Esophagus (tissue), 2 donors: ENCODE results near the gene KCNMA1. TPM values are rescaled to one million over a fixed set of nuclear protein-coding genes. Genes with fewer than 3 reads are reported as not detected.

Source experiments
- H3K27ac ChIP-seq, 2 donors: one replicate each; pipeline ENCODE4 v1.5.1; 2013; ENCODE audit warnings: low read depth in 2 of 2, mild to moderate bottlenecking in 2 of 2, inconsistent platforms in 1 of 2, low read length in 1 of 2, moderate library complexity in 1 of 2
- H3K27me3 ChIP-seq, 2 donors: one replicate each; pipeline ENCODE4 v1.6.1; 2013; ENCODE audit warnings: low read length in 2 of 2, control low read depth in 1 of 2, mild to moderate bottlenecking in 1 of 2; ENCODE audit not compliant: insufficient read depth in 2 of 2, control insufficient read depth in 1 of 2
- H3K36me3 ChIP-seq, 2 donors: one replicate each; pipeline ENCODE4 v1.6.1; 2013; ENCODE audit warnings: low read length in 1 of 2; ENCODE audit not compliant: control insufficient read depth in 2 of 2, insufficient read depth in 2 of 2
- H3K4me1 ChIP-seq, 2 donors: one replicate each; pipeline ENCODE4 v1.6.1; 2013; ENCODE audit warnings: low read length in 1 of 2; ENCODE audit not compliant: control insufficient read depth in 2 of 2, insufficient read depth in 2 of 2
- H3K4me3 ChIP-seq, 2 donors: one replicate each; pipeline ENCODE4 v1.5.1; 2013; ENCODE audit warnings: low read length in 2 of 2, mild to moderate bottlenecking in 2 of 2, low read depth in 1 of 2, moderate library complexity in 1 of 2
- H3K9me3 ChIP-seq, 2 donors: one replicate each; pipeline ENCODE4 v1.6.1; 2013; ENCODE audit warnings: mild to moderate bottlenecking in 2 of 2, low read depth in 1 of 2, low read length in 1 of 2, moderate library complexity in 1 of 2; ENCODE audit not compliant: control insufficient read depth in 2 of 2, insufficient read depth in 1 of 2
- WGBS, 2 donors: extraction: QIAGEN DNeasy Blood & Tissue Kit; methylation state at CpG; one replicate each; pipeline ENCODE4 v1.1.7; 2013; 5-methylcytosine and 5-hydroxymethylcytosine counted together
- polyA plus RNA-seq, 2 donors: library from polyadenylated mRNA; stranded (reverse); fragments of 200-250 nt; gene quantifications; one replicate each; pipeline ENCODE4 v1.2.3, GENCODE V29; 2013
- donor health status: healthy with polysubstance abuse.
- donor health status: Bipolar disorder and iron deficiency.

KCNMA1 gene
- polyA plus RNA-seq, 2 donors = 8.4 to 11.2 TPM

DNA sequence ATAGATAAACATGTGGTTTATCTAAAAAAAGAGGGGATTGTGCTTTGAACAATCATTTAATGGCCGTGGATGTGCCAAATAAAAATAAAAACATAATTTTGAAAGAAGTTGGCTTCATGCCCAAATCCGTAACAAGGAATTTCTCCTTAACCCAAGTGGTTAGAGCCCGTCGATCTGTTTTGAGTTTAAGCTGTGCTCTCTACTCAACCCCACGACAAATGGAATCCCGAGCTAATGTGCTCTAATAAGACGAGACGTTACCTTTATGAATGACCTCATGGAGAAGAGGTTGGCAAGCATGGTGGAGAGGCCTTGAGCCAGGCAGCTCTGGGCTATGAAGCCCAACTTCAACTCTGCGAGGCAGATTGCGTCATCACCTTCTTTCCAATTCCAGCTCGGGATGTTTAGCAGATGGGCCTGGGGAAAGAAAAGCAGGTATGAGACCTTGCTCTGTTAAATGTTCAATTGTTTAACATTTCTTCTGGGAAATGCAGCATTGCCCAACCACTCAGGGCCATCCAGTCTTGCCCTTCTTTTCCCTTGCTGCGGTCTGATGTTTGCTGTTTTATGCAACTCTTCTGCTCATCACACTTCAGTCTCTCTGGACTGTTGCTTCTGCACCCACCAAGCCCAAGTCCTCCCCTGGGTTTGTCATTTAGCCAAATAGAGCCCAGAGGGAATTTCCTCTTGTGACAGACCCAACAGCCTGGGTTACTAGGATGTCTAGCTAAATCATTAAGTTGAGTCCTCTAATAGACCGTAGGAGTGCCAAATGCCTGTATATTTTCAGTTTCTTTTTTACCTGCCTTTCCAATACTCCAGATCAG lies 564.6 kb downstream of the KCNMA1 start:
- H3K9me3 ChIP-seq = no peaks in the 10 kb centered on the region
- no peaks in the 10 kb centered on the region for H3K27me3 ChIP-seq
- no peak overlapping the region for H3K27ac ChIP-seq
- no peaks in the 10 kb centered on the region for H3K4me1 ChIP-seq
- WGBS, 2 donors = 73 to 74% methylated on average over 13 of the region's 13 CpGs
- no peaks in the 10 kb centered on the region for H3K36me3 ChIP-seq
- H3K4me3 ChIP-seq = no peak overlapping the region

DNA sequence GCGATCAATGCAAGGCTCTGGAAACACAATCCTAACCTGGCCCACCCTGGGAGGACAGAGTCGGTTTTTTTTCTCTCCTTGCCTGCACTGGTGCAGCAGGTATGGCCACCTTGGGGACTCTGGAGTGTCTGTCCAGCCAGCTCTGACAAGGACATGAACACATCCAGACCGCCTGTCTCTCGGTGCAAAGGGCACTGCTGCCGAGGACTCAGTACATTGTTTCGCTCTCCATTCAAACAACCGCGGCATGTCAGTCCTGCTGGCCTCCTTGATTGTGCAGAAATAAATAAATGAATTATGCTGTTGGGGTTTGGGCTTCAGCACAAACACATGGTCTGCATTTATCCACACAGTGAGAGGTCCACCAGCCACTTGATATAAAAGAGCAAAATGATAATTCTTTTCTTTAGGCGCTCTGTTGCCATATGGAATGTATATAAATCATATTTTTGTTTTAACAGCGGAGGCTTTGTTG lies 565.2 kb downstream of the KCNMA1 start:
- no peak overlapping the region for H3K4me3 ChIP-seq
- H3K36me3 ChIP-seq = no peaks in the 10 kb centered on the region
- H3K27me3 ChIP-seq = no peaks in the 10 kb centered on the region
- H3K27ac ChIP-seq = no peak overlapping the region
- H3K4me1 ChIP-seq = no peaks in the 10 kb centered on the region
- no peaks in the 10 kb centered on the region for H3K9me3 ChIP-seq
- 81 to 86% methylated on average over 10 of the region's 10 CpGs for WGBS, 2 donors

DNA sequence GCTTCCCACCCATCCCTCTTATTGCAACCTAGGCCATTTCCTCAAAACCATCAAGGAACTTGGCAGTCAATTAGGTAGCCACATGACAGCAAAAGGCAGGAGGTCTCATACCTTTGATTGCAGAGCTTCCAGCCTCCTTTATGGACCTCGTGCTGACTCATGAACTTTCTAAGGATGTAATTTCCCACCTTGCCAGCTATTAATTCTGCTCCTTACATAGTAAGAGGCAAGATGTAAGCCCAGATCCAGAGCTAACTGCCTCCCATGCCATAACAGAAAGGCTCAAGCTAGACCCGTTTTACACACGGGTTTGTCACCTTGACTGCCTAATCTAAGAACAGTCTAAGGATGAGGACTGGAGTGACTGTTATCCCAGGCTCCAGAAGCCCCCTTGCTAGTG lies 565.7 kb downstream of the KCNMA1 start:
- H3K27ac ChIP-seq = no peak overlapping the region
- H3K27me3 ChIP-seq = no peaks in the 10 kb centered on the region
- no peaks in the 10 kb centered on the region for H3K4me1 ChIP-seq
- no peaks in the 10 kb centered on the region for H3K36me3 ChIP-seq
- H3K4me3 ChIP-seq = no peak overlapping the region
- WGBS, 2 donors = 54 to 60% methylated on average over 3 of the region's 3 CpGs
- no peaks in the 10 kb centered on the region for H3K9me3 ChIP-seq

DNA sequence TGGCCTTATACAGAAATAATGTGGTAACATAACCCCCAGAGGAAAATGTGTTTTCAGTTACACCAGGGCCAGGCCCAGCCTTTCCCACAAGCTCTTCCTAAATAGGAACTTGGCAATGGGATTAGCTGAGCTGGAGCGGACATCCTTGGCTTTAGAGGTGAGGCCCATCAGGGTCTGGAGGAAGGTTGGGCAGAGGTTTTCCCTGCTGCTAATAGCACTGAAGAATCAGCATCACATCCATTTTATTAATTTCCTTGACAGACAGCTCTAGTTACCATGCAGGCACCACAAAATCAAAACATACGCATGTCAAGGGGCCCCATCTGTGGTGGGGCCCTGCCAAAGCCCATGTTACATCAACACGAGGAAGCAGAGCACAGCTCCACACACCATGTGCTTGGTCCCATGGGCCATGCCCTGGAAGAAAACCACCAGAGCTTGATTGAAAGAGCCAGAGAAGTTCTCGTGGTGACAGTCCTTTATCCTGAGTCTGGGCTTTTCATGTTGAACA lies 566.6 kb downstream of the KCNMA1 start:
- Histone ChIP-seq H3K4me1 (no peaks in the 10 kb centered on the region), H3K27me3 (no peaks in the 10 kb centered on the region), H3K36me3 (no peaks in the 10 kb centered on the region), H3K4me3 (no peak overlapping the region), H3K9me3 (no peaks in the 10 kb centered on the region), H3K27ac (no peak overlapping the region)
- WGBS, 2 donors = 78% methylated on average over 4 of the region's 4 CpGs

DNA sequence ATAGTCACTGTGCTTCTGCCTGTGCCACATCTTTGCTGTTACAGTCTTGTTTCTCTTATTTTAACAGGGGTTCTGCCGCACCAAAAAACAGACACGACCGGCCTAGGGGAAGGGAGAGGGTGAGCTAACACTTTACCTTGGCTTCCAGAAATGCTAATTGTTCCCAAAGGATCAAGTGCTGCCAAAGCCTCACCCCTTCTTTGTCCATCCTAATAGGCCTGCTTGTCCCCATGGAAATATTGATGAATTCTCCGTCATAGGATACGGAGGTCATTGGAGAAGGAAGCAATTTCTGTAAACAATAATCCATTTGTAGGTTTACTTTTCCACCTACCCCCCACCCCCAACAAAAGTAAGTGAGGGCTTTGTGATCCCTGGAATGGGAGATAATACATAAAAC lies 567.3 kb downstream of the KCNMA1 start:
- Histone ChIP-seq H3K9me3 (no peaks in the 10 kb centered on the region), H3K36me3 (no peaks in the 10 kb centered on the region), H3K4me1 (no peaks in the 10 kb centered on the region), H3K27ac (no peak overlapping the region), H3K27me3 (no peaks in the 10 kb centered on the region), H3K4me3 (no peak overlapping the region)
- 93 to 96% methylated on average over 5 of the region's 5 CpGs for WGBS, 2 donors

DNA sequence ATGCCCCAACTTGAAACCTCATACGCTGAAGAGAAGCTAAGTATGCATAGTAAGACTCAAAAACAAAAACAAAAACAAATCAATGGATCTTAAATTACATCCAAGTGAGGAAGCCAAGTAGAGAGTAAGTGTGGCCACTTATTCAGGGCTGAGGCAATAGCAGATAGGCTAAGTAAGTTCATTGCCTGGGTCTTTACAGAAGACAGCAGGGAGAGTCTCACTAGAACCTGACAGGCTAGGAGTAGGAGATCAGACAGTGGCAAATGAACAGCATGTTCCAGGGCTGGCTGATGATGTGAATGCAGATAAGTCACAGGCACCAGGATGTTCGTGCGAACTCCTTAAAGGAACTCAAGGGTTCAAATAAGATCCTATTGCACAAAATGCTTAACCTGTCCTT lies 568.6 kb downstream of the KCNMA1 start:
- Histone ChIP-seq H3K36me3 (no peaks in the 10 kb centered on the region), H3K9me3 (no peaks in the 10 kb centered on the region), H3K4me3 (no peak overlapping the region), H3K27me3 (no peaks in the 10 kb centered on the region), H3K27ac (no peak overlapping the region), H3K4me1 (no peaks in the 10 kb centered on the region)
- WGBS, 2 donors = 88 to 89% methylated on average over 3 of the region's 3 CpGs

DNA sequence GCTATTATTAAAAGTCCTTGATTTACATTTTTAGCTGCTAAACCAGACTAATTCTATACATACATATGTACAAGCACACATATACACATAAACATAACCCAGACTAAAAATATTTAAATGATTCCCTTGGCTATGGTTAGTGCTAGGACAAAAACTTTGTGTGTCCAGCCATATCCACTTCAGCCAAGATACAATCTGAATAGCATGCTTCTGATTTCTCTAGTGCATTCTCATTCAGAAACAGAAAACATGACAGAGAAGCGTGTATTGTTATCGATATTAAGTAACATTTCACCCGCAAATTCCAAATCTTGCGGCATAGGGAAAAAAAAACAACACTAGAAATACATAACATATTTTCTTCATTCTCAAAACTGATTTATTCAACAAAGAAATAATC lies 569.3 kb downstream of the KCNMA1 start:
- H3K27me3 ChIP-seq = no peaks in the 10 kb centered on the region
- H3K27ac ChIP-seq = no peak overlapping the region
- H3K9me3 ChIP-seq = no peaks in the 10 kb centered on the region
- no peaks in the 10 kb centered on the region for H3K4me1 ChIP-seq
- H3K4me3 ChIP-seq = no peak overlapping the region
- WGBS, 2 donors = 93 to 97% methylated on average over 4 of the region's 4 CpGs
- H3K36me3 ChIP-seq = no peaks in the 10 kb centered on the region

DNA sequence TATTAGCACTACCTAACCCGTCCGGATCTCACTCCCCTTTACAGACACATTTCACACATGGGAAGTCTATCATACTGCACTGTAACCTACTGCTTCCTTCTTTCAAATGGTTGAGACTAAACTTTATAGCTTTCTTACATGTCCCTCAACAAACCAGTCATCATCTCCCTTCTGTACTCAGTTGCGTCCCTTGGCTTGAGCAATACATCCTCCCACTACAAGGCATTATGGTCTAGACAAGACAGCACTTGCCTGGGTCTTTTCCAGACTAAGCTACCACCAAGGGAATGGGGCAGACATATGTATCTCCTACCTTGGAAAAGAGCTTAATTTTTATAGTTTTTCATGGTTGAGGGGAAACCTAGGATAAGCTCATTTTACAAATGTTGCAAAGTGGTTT lies 575.2 kb downstream of the KCNMA1 start:
- Histone ChIP-seq H3K4me3 (no peak overlapping the region), H3K9me3 (no peaks in the 10 kb centered on the region), H3K27ac (no peak overlapping the region), H3K27me3 (no peaks in the 10 kb centered on the region), H3K36me3 (no peaks in the 10 kb centered on the region), H3K4me1 (no peaks in the 10 kb centered on the region)
- WGBS, 2 donors = 81 to 92% methylated on average over 3 of the region's 3 CpGs

DNA sequence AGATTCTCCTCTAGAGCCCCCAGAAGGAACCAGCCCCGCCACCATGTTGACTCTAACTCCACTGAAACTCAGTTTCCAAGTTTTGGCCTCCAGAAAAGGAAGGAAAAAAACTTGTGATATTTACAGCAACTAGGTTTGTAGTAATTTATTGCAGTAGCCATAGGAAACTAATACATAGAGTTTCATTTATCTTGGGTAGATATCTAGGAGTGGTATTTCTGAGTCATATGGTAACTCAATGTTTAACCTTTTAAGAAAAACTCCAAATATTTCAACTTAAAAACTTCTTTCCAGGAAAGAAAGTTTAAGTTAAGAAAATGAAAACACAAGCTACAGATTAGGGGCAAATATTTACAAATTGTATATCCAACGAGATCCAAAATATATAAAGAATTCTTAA lies 576.7 kb downstream of the KCNMA1 start:
- no peak overlapping the region for H3K27ac ChIP-seq
- no peak overlapping the region for H3K4me3 ChIP-seq
- H3K27me3 ChIP-seq = no peaks in the 10 kb centered on the region
- 79 to 85% methylated on average over 2 of the region's 2 CpGs for WGBS, 2 donors
- H3K4me1 ChIP-seq = no peaks in the 10 kb centered on the region
- no peaks in the 10 kb centered on the region for H3K36me3 ChIP-seq
- no peaks in the 10 kb centered on the region for H3K9me3 ChIP-seq

DNA sequence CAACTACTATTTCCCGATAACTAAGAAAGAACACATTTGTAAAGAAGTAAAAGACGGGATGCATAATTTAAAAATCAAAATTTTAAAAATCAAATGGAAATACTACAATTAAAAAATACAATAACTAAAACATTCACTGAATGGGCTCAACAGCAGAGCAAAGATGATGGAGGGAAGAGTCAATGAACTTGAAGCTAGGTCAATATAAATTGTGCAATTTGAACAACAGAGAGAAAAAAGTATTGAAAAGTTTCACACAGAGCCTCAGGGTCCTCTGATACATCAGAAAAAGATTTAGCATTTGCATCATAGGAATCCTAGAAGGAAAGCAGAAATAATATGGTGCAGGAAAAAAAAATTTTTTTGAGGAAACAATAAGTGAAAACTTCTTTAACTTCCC lies 581.0 kb downstream of the KCNMA1 start:
- 96 to 98% methylated on average over 2 of the region's 2 CpGs for WGBS, 2 donors
- H3K9me3 ChIP-seq = no peaks in the 10 kb centered on the region
- H3K36me3 ChIP-seq = no peaks in the 10 kb centered on the region
- H3K27ac ChIP-seq = no peak overlapping the region
- no peaks in the 10 kb centered on the region for H3K27me3 ChIP-seq
- H3K4me1 ChIP-seq = no peaks in the 10 kb centered on the region
- no peak overlapping the region for H3K4me3 ChIP-seq
